ENCODE data around the gene DLX6.

DLX6 gene

DNA sequence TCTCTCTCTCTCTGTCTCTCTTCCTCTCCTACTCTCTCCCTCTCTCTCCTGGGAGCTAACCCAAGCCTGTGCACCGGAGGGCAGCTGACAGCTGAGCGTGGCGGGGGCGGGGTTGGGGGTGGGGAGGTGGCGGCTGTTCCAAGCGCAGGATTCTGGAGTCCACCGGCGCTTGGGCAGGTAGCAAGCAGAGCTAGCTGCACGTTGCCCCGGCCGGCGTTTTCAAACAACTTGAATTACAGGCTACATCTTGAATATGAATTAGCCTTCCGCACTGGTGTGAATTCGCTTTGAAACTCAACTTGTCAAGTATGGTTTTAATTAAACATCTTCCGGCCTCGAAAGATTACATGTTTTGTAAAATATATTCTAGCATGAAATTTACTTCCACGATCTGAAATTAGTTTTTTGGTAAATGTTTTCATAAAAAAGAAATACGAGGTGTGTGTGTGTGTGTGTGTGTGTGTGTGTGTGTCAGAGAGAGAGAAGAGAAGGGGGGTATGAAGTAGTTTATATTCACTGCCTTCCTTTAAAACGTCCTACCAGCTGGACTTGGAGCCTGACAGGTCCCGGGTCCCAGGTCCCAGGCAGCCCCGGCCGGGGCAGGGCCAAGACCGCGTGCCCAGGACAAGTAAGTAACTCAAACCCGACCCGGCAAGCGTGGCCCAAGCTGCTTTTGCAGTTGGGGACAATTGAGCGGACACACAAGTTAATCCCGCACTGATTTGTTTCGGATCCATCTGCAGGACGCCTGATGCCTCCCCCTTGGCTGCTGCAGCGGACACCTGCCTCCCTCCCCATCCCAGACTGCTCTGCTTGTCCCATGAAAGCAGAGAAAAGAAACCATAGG lies 9.0 kb upstream of the DLX6 start:
- DNase-seq (ENCODE audit: low spot score) = peak; percentile 10

DNA sequence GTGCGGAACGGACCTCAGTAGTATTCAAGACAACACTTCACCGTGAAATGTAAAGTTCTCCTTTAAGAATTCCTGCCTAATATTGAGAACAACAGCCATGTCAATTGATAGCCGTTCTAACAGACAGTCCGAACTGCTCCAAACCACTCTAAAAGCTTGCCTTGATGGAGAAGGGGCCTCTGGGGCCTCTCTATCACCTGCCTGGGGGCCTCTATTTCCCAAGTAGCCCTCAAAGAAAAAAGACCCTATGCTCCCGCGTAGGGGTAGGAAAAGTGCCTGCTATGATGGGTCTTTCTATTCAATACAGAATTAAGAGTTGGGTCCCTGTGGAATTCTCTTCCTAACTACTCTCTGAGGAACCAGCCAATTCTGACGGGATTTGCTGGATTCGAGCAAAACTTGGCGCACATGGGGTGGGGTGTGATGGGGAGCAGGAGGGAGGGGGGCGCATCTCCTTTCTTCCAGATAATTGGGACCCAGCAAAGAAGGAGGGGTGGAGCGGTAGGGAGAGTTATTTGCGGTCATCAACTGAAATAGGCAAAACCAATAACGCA lies 8.3 kb upstream of the DLX6 start:
- TF ChIP-seq, protein P1, sequence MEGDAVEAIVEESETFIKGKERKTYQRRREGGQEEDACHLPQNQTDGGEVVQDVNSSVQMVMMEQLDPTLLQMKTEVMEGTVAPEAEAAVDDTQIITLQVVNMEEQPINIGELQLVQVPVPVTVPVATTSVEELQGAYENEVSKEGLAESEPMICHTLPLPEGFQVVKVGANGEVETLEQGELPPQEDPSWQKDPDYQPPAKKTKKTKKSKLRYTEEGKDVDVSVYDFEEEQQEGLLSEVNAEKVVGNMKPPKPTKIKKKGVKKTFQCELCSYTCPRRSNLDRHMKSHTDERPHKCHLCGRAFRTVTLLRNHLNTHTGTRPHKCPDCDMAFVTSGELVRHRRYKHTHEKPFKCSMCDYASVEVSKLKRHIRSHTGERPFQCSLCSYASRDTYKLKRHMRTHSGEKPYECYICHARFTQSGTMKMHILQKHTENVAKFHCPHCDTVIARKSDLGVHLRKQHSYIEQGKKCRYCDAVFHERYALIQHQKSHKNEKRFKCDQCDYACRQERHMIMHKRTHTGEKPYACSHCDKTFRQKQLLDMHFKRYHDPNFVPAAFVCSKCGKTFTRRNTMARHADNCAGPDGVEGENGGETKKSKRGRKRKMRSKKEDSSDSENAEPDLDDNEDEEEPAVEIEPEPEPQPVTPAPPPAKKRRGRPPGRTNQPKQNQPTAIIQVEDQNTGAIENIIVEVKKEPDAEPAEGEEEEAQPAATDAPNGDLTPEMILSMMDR (IDR thresholded peaks at IDR 0.05; ENCODE audit: extremely low read depth, missing control alignments) = no peak
- DNase-seq (ENCODE audit: low spot score) = peak; percentile 15

More for the DNA sequence above, 9.0 kb upstream of the DLX6 start:
- TF ChIP-seq, protein P1 (IDR thresholded peaks at IDR 0.05; ENCODE audit: extremely low read depth, missing control alignments) = no peak

DNA sequence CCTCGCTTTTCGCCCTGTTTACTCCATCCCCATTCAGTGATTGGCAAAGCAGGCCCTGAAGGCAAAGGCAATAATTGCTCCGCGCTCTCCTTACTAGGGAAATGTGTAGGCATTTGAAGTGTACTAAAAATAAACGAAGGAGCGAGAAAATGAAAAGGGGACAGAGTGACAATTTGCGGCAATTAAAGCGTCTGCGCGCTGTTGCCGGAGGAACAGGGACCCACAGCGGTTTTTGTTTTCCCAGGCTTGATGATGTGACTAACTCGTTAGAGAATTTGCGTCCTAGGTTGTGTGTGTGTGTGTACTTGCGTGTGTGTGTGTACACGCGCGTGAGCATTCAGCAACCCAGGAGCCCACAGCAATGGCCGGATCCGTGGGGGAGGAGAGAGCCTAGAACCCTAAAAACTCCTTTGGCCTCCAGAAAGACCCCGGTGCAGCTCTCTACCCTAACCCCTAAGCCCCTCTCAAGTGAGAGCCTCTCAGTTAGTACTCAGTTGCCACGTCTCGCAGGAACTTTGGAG lies 7.8 kb upstream of the DLX6 start:
- peak; percentile 11 for DNase-seq (ENCODE audit: low spot score)
- TF ChIP-seq, protein P1 (IDR thresholded peaks at IDR 0.05; ENCODE audit: extremely low read depth, missing control alignments) = no peak

DNA sequence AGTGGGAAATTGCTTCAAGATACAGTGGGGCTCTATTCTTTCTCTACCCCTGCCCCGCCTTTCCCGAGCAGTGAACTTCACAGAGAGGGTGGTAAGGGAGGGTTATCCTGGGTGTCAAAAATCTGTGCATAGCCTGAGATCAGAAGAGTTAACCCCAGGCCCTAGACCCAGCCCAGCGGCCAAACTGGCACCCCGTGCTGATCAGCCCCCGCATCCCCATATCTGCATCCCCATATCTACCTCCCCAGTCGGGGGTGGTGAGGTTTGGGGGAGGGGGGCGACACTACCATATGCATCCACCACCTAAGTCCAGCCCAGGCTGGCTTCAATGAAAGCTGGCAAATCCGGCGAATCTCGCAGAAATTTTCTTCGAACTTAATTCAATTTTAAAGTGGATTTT lies 7.0 kb upstream of the DLX6 start:
- DNase-seq (ENCODE audit: low spot score) = peak; percentile 5
- TF ChIP-seq, protein P1 (IDR thresholded peaks at IDR 0.05; ENCODE audit: extremely low read depth, missing control alignments) = no peak

DNA sequence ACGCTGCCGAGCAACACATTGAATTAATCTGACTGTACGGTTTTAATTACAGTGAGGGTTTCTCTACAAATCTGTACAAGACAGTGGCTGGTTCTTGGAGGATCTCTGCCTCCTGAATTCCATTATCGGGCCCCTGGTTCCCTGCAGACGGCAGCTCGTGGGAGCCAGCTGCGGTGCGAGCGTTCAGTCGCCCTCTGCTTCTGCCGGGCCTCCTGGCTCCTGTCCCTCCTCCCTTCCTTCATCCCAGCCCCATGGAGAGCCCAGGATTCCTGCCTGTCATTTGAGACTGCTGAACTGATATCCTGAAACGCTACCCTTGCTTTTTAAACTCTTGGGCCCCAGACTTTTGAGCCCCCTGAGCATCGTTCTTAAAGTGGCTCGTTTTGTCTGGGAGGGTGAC lies 6.6 kb upstream of the DLX6 start:
- peak; percentile 7 for DNase-seq (ENCODE audit: low spot score)
- TF ChIP-seq, protein P1 (IDR thresholded peaks at IDR 0.05; ENCODE audit: extremely low read depth, missing control alignments) = no peak

DNA sequence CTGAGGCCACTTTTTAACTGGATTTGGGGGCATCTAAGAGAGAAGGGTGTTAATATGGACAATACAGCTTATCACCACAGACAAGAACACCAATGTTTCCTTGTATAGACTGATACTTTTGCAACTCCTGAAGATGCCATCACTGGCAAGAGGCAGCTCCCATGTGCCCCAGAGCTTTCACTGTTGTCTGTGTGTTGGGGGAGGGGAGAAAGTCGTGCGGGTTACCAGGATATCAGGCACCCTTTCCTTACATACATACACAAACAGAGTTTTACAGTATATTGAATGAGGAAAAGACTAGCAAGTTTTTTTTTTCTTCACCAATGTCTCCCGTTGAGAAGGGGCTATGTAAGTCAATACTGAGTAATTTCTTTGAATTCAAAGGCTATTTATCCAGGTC lies 4.1 kb upstream of the DLX6 start:
- TF ChIP-seq, protein P1 (IDR thresholded peaks at IDR 0.05; ENCODE audit: extremely low read depth, missing control alignments) = no peak
- DNase-seq (ENCODE audit: low spot score) = peak; percentile 5

All from GM20000 (cell line).